Skeletal muscle cell (primary cell): ENCODE results near the gene CRIM1.

Source experiments
- DNase-seq: peaks from one replicate; pipeline ENCODE4 v3.0.0-alpha.2; 2010; ENCODE audit warnings: low read depth
- H3K4me3 ChIP-seq: 2 replicates; pipeline ENCODE4 v1.5.1; 2011; ENCODE audit warnings: low read depth, mild to moderate bottlenecking, control low read depth, low read length, moderate library complexity

Gene CRIM1

GRCh38 chr2:36415381-36416022, 59.9 kb downstream of the CRIM1 start:
- DNase-seq, result no peak
- no peak overlapping the region for H3K4me3 ChIP-seq

GRCh38 chr2:36416370-36417165, 61.0 kb downstream of the CRIM1 start:
- no peak for DNase-seq
- no peak overlapping the region for H3K4me3 ChIP-seq

GRCh38 chr2:36420569-36421181, 65.1 kb downstream of the CRIM1 start:
- no peak overlapping the region for H3K4me3 ChIP-seq
- DNase-seq, result no peak

- H3K4me3 ChIP-seq, result no peak overlapping the region
- no peak for DNase-seq
These were observed 65.8 kb downstream of the CRIM1 start for GRCh38 chr2:36421379-36421778.

GRCh38 chr2:36423172-36423571, 67.6 kb downstream of the CRIM1 start:
- H3K4me3 ChIP-seq, result no peak overlapping the region
- no peak for DNase-seq

GRCh38 chr2:36423619-36424120, 68.1 kb downstream of the CRIM1 start:
- DNase-seq, result no peak
- H3K4me3 ChIP-seq, result no peak overlapping the region

GRCh38 chr2:36425608-36426355, 70.2 kb downstream of the CRIM1 start:
- no peak for DNase-seq
- no peak overlapping the region for H3K4me3 ChIP-seq

GRCh38 chr2:36427790-36428243, 72.2 kb downstream of the CRIM1 start:
- no peak overlapping the region for H3K4me3 ChIP-seq
- DNase-seq, result no peak

- no peak overlapping the region for H3K4me3 ChIP-seq
- no peak for DNase-seq
These were observed 75.0 kb downstream of the CRIM1 start for GRCh38 chr2:36430549-36430948.

- no peak for DNase-seq
- H3K4me3 ChIP-seq, result no peak overlapping the region
These were observed 76.9 kb downstream of the CRIM1 start for GRCh38 chr2:36432479-36432878.

- no peak overlapping the region for H3K4me3 ChIP-seq
- peak; percentile 87 for DNase-seq
These were observed 78.0 kb downstream of the CRIM1 start for GRCh38 chr2:36433311-36434217.

GRCh38 chr2:36438449-36438977, 82.9 kb downstream of the CRIM1 start:
- peak; percentile 99 for DNase-seq
- H3K4me3 ChIP-seq, result no peak overlapping the region

- no peak for DNase-seq
- H3K4me3 ChIP-seq, result no peak overlapping the region
These were observed 83.5 kb downstream of the CRIM1 start for GRCh38 chr2:36439084-36439483.

- H3K4me3 ChIP-seq, result no peak overlapping the region
- no peak for DNase-seq
These were observed 85.6 kb downstream of the CRIM1 start for GRCh38 chr2:36441065-36441625.

GRCh38 chr2:36441816-36442215, 86.2 kb downstream of the CRIM1 start:
- peak; percentile 65 for DNase-seq
- no peak overlapping the region for H3K4me3 ChIP-seq

- no peak overlapping the region for H3K4me3 ChIP-seq
These were observed 88.8 kb downstream of the CRIM1 start for GRCh38 chr2:36444216-36444936.

GRCh38 chr2:36445185-36445866, 89.7 kb downstream of the CRIM1 start:
- no peak for DNase-seq
- no peak overlapping the region for H3K4me3 ChIP-seq

More at GRCh38 chr2:36444216-36444936, 88.8 kb downstream of the CRIM1 start:
- DNase-seq, result no peak
